Measurements from ENCODE around the gene SCT. TPM values are rescaled to one million over a fixed set of nuclear protein-coding genes. Genes with fewer than 3 reads are reported as not detected.

The SCT gene
- total and polyA plus RNA-seq, 2 donors (not counting 1 experiment from before 2014, with no cell fraction given): not detected

DNA sequence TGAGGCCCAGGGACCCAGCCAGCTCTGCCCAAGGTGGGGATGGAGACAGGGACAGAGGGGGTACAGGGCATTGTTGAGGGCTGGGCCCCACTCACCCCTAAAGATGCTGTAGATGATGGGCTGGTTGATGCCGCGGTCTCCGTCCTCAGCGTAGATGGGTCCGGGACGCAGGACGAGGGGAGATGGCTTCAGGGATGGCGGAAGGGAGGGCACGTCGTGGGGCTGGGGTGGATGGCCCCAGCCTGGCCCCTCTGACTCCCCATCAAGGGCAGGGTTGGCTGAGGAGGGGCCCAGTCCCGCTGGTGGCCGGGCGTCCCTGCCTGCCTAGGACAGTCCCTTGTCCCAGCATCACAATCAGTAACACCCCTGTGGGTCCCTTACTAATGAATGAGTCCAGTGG lies 6.8 kb downstream of the SCT start:
- H3K9me3 ChIP-seq (ENCODE audit: control insufficient read depth, insufficient read depth, low read depth, low read length): no peaks in the 10 kb centered on the region
- H3K4me3 ChIP-seq (replicated peaks in 1 of 4; ENCODE audit: control extremely low read depth in 1 of 4, insufficient read depth in 1 of 4, low read depth in 3 of 4, low read length in 4 of 4): no peak overlapping the region
- no peaks in the 10 kb centered on the region for H3K4me1 ChIP-seq (ENCODE audit: control insufficient read depth, extremely low read depth, insufficient read depth, low read length)
- TF ChIP-seq EZH2 (IDR thresholded peaks at IDR 0.05; ENCODE audit: low read length, missing control alignments): no peak
- TF ChIP-seq CTCF (conservative IDR thresholded peaks at IDR 0.05 in 1 of 2, IDR thresholded peaks at IDR 0.05 in 1 of 2; ENCODE audit: low read depth in 1 of 2, low read length in 2 of 2): no peak
- no peaks in the 10 kb centered on the region for H3K27me3 ChIP-seq (ENCODE audit: control insufficient read depth, insufficient read depth, low read length)
- H4K20me1 ChIP-seq (ENCODE audit: control insufficient read depth, extremely low read depth, insufficient read depth, low read length): no peaks in the 10 kb centered on the region
- no peak overlapping the region for H3K4me2 ChIP-seq (ENCODE audit: extremely low read depth, insufficient read depth, low read length)
- H3K27ac ChIP-seq (ENCODE audit: insufficient read depth, low read length): no peak overlapping the region
- no peak overlapping the region for H2AFZ ChIP-seq (ENCODE audit: low read length)
- peaks cover 7% of the 10 kb centered on the region for H3K36me3 ChIP-seq (ENCODE audit: control insufficient read depth, insufficient read depth, low read length)
- no peaks in the 10 kb centered on the region for H3K79me2 ChIP-seq (ENCODE audit: control insufficient read depth, insufficient read depth, low read length)
- no peak for DNase-seq (ENCODE audit: low read depth in 2 of 2)
- H3K9ac ChIP-seq (ENCODE audit: insufficient read depth, low read length): no peak overlapping the region

DNA sequence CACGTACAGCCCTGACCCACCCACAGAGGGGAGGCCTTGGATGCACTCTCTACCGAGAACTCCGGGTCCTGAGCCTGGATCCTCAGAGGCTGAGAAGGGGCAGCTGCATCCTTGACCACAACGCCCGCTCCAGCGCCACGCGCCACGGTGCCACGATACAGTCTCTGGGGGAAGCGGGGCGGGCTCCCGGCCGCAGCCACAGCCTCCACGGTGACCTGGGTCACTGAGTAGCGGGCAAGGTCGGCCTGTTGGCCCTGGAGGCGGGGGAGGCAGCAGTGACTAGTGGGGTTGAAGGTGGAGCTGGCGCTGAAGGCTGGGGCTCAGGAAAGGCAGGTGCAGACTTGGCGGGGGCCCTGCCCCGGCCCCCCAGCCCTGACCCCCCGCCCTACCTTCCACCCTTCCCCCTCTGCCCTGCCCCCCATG lies 7.3 kb downstream of the SCT start:
- TF ChIP-seq EZH2 (IDR thresholded peaks at IDR 0.05; ENCODE audit: low read length, missing control alignments) (no peak), CTCF (conservative IDR thresholded peaks at IDR 0.05 in 1 of 2, IDR thresholded peaks at IDR 0.05 in 1 of 2; ENCODE audit: low read depth in 1 of 2, low read length in 2 of 2) (no peak)
- Histone ChIP-seq H3K36me3 (ENCODE audit: control insufficient read depth, insufficient read depth, low read length) (peaks cover 7% of the 10 kb centered on the region), H3K4me2 (ENCODE audit: extremely low read depth, insufficient read depth, low read length) (no peak overlapping the region), H3K4me1 (ENCODE audit: control insufficient read depth, extremely low read depth, insufficient read depth, low read length) (no peaks in the 10 kb centered on the region), H3K27me3 (ENCODE audit: control insufficient read depth, insufficient read depth, low read length) (no peaks in the 10 kb centered on the region), H3K79me2 (ENCODE audit: control insufficient read depth, insufficient read depth, low read length) (no peaks in the 10 kb centered on the region), H4K20me1 (ENCODE audit: control insufficient read depth, extremely low read depth, insufficient read depth, low read length) (no peaks in the 10 kb centered on the region), H3K9ac (ENCODE audit: insufficient read depth, low read length) (no peak overlapping the region), H3K27ac (ENCODE audit: insufficient read depth, low read length) (no peak overlapping the region), H3K4me3 (replicated peaks in 1 of 4; ENCODE audit: control extremely low read depth in 1 of 4, insufficient read depth in 1 of 4, low read depth in 3 of 4, low read length in 4 of 4) (no peak overlapping the region), H2AFZ (ENCODE audit: low read length) (no peak overlapping the region), H3K9me3 (ENCODE audit: control insufficient read depth, insufficient read depth, low read depth, low read length) (no peaks in the 10 kb centered on the region)
- DNase-seq (ENCODE audit: low read depth in 2 of 2): no peak

- no peak overlapping the region for H2AFZ ChIP-seq (ENCODE audit: low read length)
- no peak for DNase-seq (ENCODE audit: low read depth in 2 of 2)
- no peaks in the 10 kb centered on the region for H3K9me3 ChIP-seq (ENCODE audit: control insufficient read depth, insufficient read depth, low read depth, low read length)
- H3K4me3 ChIP-seq (replicated peaks in 1 of 4; ENCODE audit: control extremely low read depth in 1 of 4, insufficient read depth in 1 of 4, low read depth in 3 of 4, low read length in 4 of 4): no peak overlapping the region
- H3K27me3 ChIP-seq (ENCODE audit: control insufficient read depth, insufficient read depth, low read length): no peaks in the 10 kb centered on the region
- TF ChIP-seq EZH2 (IDR thresholded peaks at IDR 0.05; ENCODE audit: low read length, missing control alignments): no peak
- TF ChIP-seq CTCF (conservative IDR thresholded peaks at IDR 0.05 in 1 of 2, IDR thresholded peaks at IDR 0.05 in 1 of 2; ENCODE audit: low read depth in 1 of 2, low read length in 2 of 2): no peak
- no peak overlapping the region for H3K9ac ChIP-seq (ENCODE audit: insufficient read depth, low read length)
- H3K79me2 ChIP-seq (ENCODE audit: control insufficient read depth, insufficient read depth, low read length): no peaks in the 10 kb centered on the region
- H3K4me1 ChIP-seq (ENCODE audit: control insufficient read depth, extremely low read depth, insufficient read depth, low read length): no peaks in the 10 kb centered on the region
- peaks cover 7% of the 10 kb centered on the region for H3K36me3 ChIP-seq (ENCODE audit: control insufficient read depth, insufficient read depth, low read length)
- no peak overlapping the region for H3K27ac ChIP-seq (ENCODE audit: insufficient read depth, low read length)
- H4K20me1 ChIP-seq (ENCODE audit: control insufficient read depth, extremely low read depth, insufficient read depth, low read length): no peaks in the 10 kb centered on the region
- H3K4me2 ChIP-seq (ENCODE audit: extremely low read depth, insufficient read depth, low read length): no peak overlapping the region
Observed at GRCh38 chr11:618856-619627, 7.9 kb downstream of the SCT start.

Data from fibroblast of lung (primary cell).